A673 (cell line): ENCODE data around the gene ST3GAL4.

Experiments used
- EZH2 ChIP-seq: fragments of 200-600 bp; sonication (generic); IDR thresholded peaks from 2 replicates; pipeline ENCODE4 v1.6.1; 2017; ENCODE audit warnings: borderline replicate concordance, low read depth, mild to moderate bottlenecking, mixed read lengths, antibody characterized with exemption, low read length; ENCODE audit not compliant: poor library complexity, severe bottlenecking
- TF ChIP-seq, protein P1 (sequence below): fragments of 300-800, 200-600 bp; sonication (generic); conservative IDR thresholded peaks from 2 replicates; pipeline ENCODE4 v1.5.1; 2017; ENCODE audit warnings: low read depth, mild to moderate bottlenecking, antibody characterized with exemption, low read length, moderate library complexity, mixed read lengths

DNA sequence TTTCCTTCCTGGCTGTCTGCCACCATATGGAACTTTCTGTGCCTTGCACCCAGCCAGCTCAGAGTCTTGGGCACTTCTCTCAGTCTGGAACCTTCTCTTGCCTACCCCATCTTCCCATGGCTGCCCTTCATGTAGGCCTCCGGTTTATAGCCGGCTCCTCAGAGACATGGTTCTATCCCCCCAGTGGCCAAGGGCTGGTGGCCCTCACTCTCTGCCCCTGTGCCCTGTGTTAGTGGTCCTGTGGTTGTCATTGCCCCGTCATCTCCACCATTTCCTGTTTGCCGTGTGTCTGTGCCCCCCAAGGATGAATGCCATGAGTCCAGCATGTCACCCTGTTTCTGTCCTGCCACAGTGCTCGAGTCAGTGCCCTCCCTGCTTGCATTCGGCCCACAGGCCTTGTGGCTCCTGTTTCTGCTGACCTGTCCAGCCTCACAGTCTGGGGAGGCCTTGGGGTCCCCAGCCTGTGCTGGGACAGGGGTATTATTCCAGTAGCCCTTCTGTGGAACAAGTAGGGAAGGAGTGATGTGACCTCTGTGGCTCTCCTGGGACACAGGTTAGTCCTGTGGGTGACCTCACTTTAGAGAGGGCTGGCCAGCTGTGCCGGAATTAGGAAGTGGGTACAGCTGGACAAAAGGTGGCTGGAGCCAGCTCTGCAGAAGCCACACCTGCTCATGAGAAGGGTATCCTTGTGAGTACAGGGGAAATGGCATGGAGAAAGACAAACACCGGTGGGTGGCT lies 30.7 kb downstream of the ST3GAL4 start:
- TF ChIP-seq, protein P1, sequence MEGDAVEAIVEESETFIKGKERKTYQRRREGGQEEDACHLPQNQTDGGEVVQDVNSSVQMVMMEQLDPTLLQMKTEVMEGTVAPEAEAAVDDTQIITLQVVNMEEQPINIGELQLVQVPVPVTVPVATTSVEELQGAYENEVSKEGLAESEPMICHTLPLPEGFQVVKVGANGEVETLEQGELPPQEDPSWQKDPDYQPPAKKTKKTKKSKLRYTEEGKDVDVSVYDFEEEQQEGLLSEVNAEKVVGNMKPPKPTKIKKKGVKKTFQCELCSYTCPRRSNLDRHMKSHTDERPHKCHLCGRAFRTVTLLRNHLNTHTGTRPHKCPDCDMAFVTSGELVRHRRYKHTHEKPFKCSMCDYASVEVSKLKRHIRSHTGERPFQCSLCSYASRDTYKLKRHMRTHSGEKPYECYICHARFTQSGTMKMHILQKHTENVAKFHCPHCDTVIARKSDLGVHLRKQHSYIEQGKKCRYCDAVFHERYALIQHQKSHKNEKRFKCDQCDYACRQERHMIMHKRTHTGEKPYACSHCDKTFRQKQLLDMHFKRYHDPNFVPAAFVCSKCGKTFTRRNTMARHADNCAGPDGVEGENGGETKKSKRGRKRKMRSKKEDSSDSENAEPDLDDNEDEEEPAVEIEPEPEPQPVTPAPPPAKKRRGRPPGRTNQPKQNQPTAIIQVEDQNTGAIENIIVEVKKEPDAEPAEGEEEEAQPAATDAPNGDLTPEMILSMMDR: no peak
- TF ChIP-seq EZH2: no peak
